Measurements from ENCODE around the gene KAZN. TPM values are rescaled to one million over a fixed set of nuclear protein-coding genes. Genes with fewer than 3 reads are reported as not detected.
"Not testable (repeated sequence)": the region's sequence is repeated elsewhere in the genome, so short reads cannot be mapped to it uniquely, and the experiment has no call there.

Gene KAZN
- total and polyA plus RNA-seq, 9 donors: 5.1 to 17.4 (median 14.3) TPM

- Histone ChIP-seq H3K27me3 (ENCODE audit: control insufficient read depth, insufficient read depth, low read length) (no peaks in the 10 kb centered on the region), H3K27ac (ENCODE audit: low read length) (no peak overlapping the region), H3K4me3 (ENCODE audit: low read length) (no peak overlapping the region), H3K4me1 (ENCODE audit: control insufficient read depth, insufficient read depth, low read length) (peaks cover 10% of the 10 kb centered on the region), H3K9me3 (replicated peaks; ENCODE audit: control insufficient read depth, low read depth, low read length) (no peaks in the 10 kb centered on the region), H3K36me3 (ENCODE audit: control insufficient read depth, insufficient read depth, low read length) (peaks cover 8% of the 10 kb centered on the region)
- DNase-seq: no peak
- WGBS (ENCODE audit: insufficient coverage): 83% methylated on average over 1 of the region's 3 CpGs
These were observed 436.8 kb downstream of the KAZN start for GRCh38 chr1:15035236-15035635.

DNA sequence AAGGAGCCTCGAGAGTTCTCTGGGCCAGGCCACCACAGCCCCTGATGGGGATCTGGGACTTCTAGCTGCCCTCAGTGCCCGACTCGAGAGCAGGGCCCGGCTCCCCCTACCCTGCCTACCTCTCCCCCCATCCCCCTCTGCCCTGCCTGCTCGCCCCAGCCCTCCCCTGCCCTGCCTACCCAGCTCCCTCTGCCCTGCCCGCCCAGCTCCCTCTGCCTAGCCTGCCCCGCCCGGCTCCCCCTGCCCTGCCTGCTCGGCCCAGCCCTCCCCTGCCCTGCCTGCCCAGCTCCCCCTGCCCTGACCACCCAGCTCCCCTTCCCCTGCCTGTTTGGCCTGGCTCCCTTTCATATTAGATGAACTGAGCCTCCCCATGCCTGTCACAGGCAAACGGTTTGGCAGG, 437.6 kb downstream of the KAZN start:
- DNase-seq: no peak
- Histone ChIP-seq H3K4me3 (ENCODE audit: low read length) (no peak overlapping the region), H3K27me3 (ENCODE audit: control insufficient read depth, insufficient read depth, low read length) (no peaks in the 10 kb centered on the region), H3K9me3 (replicated peaks; ENCODE audit: control insufficient read depth, low read depth, low read length) (no peaks in the 10 kb centered on the region), H3K36me3 (ENCODE audit: control insufficient read depth, insufficient read depth, low read length) (peaks cover 9% of the 10 kb centered on the region), H3K27ac (ENCODE audit: low read length) (no peak overlapping the region), H3K4me1 (ENCODE audit: control insufficient read depth, insufficient read depth, low read length) (peaks cover 2% of the 10 kb centered on the region)
- WGBS (ENCODE audit: insufficient coverage): 42% methylated on average over 2 of the region's 10 CpGs

- Histone ChIP-seq H3K27me3 (ENCODE audit: control insufficient read depth, insufficient read depth, low read length) (no peaks in the 10 kb centered on the region), H3K4me3 (ENCODE audit: low read length) (no peak overlapping the region), H3K36me3 (ENCODE audit: control insufficient read depth, insufficient read depth, low read length) (peaks cover 14% of the 10 kb centered on the region), H3K27ac (ENCODE audit: low read length) (no peak overlapping the region), H3K4me1 (ENCODE audit: control insufficient read depth, insufficient read depth, low read length) (peaks cover 4% of the 10 kb centered on the region), H3K9me3 (replicated peaks; ENCODE audit: control insufficient read depth, low read depth, low read length) (no peaks in the 10 kb centered on the region)
- 100% methylated on average over 1 of the region's 7 CpGs for WGBS (ENCODE audit: insufficient coverage)
- DNase-seq: no peak
These were observed 439.9 kb downstream of the KAZN start for GRCh38 chr1:15038232-15039016.

DNA sequence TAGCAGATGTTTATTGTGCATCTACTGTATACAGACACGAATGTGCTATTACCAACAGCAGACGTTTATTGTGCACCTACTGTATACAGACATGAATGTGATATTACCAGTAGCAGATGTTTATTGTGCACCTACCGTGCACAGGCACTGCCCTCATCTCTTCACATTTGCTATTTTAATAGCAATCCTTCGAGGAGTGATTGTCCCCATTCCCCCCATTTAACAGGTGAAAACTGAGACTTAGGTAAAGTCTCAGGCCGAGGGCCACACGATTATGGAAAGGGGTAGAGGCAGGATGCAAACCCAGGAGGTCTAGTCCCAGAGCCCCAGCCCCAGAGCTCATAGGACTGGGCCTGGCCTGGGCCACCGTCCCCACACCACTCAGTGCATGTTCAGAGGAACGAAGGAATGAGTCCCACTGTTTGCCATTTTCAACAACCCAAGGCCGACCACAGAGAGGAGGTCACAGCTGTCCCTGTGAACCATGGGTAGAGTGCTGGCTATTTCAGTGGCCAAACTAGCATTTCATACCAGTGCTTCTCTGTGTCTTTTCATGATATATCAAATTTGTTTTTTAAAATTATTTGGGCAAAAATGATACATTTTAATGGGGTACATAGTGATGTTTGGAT, 440.6 kb downstream of the KAZN start:
- no peak for DNase-seq
- peaks cover 4% of the 10 kb centered on the region for H3K4me1 ChIP-seq (ENCODE audit: control insufficient read depth, insufficient read depth, low read length)
- H3K27ac ChIP-seq (ENCODE audit: low read length): no peak overlapping the region
- H3K9me3 ChIP-seq (replicated peaks; ENCODE audit: control insufficient read depth, low read depth, low read length): no peaks in the 10 kb centered on the region
- H3K36me3 ChIP-seq (ENCODE audit: control insufficient read depth, insufficient read depth, low read length): peaks cover 18% of the 10 kb centered on the region
- no peaks in the 10 kb centered on the region for H3K27me3 ChIP-seq (ENCODE audit: control insufficient read depth, insufficient read depth, low read length)
- no peak overlapping the region for H3K4me3 ChIP-seq (ENCODE audit: low read length)
- WGBS (ENCODE audit: insufficient coverage): 75% methylated on average over 4 of the region's 9 CpGs

DNA sequence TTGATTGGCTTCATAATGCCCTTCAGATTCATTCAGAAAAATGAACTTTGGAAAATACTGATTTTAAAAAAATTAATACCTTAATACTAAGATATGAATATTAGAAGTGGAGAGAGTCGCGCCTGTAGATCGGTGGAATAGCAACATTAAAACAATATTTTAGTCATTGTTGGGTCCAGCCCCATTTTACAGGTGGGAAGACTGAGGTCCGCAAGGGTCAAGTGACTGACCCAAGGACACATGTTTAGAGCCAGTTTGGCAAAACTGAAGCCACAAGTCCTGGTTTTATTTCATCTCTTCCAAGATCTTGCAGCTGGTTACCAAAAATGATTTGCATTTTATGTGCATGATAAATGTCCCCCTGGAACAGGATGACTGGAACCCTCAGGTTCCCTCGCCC, 441.4 kb downstream of the KAZN start:
- Histone ChIP-seq H3K27ac (ENCODE audit: low read length) (no peak overlapping the region), H3K36me3 (ENCODE audit: control insufficient read depth, insufficient read depth, low read length) (peaks cover 20% of the 10 kb centered on the region), H3K27me3 (ENCODE audit: control insufficient read depth, insufficient read depth, low read length) (no peaks in the 10 kb centered on the region), H3K4me3 (ENCODE audit: low read length) (no peak overlapping the region), H3K9me3 (replicated peaks; ENCODE audit: control insufficient read depth, low read depth, low read length) (no peaks in the 10 kb centered on the region), H3K4me1 (ENCODE audit: control insufficient read depth, insufficient read depth, low read length) (peaks cover 4% of the 10 kb centered on the region)
- WGBS (ENCODE audit: insufficient coverage): 100% methylated on average over 1 of the region's 5 CpGs
- DNase-seq: no peak

DNA sequence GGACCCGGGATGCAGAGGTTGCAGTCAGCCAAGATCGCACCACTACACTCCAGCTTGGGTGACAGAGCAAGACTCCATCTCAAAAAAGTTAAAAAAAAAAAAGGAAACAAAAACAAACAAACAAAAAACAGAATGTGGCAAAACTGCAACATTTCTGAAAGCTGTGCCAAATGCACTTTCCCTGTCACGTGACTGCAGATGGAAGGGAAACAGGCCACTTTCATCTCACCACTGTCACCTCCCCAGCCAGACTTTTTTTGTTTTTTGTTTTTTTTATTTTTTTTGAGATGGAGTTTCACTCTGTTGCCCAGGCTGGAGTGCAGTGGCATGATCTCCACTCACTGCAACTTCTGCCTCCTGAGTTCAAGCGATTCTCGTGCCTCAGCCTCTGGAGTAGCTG, 442.2 kb downstream of the KAZN start:
- no CpG with 5 or more reads among the region's 5 CpGs for WGBS (ENCODE audit: insufficient coverage)
- H3K4me3 ChIP-seq (ENCODE audit: low read length); H3K4me1 ChIP-seq (ENCODE audit: control insufficient read depth, insufficient read depth, low read length); DNase-seq; H3K9me3 ChIP-seq (replicated peaks; ENCODE audit: control insufficient read depth, low read depth, low read length); H3K27ac ChIP-seq (ENCODE audit: low read length); H3K27me3 ChIP-seq (ENCODE audit: control insufficient read depth, insufficient read depth, low read length): not testable (repeated sequence)
- H3K36me3 ChIP-seq (ENCODE audit: control insufficient read depth, insufficient read depth, low read length): peaks cover 18% of the 10 kb centered on the region

- Histone ChIP-seq H3K27me3 (ENCODE audit: control insufficient read depth, insufficient read depth, low read length) (no peaks in the 10 kb centered on the region), H3K27ac (ENCODE audit: low read length) (no peak overlapping the region), H3K36me3 (ENCODE audit: control insufficient read depth, insufficient read depth, low read length) (peaks cover 18% of the 10 kb centered on the region), H3K9me3 (replicated peaks; ENCODE audit: control insufficient read depth, low read depth, low read length) (no peaks in the 10 kb centered on the region), H3K4me1 (ENCODE audit: control insufficient read depth, insufficient read depth, low read length) (peaks cover 4% of the 10 kb centered on the region), H3K4me3 (ENCODE audit: low read length) (no peak overlapping the region)
- no peak for DNase-seq
- 78% methylated on average over 8 of the region's 8 CpGs for WGBS (ENCODE audit: insufficient coverage)
These were observed 444.4 kb downstream of the KAZN start for GRCh38 chr1:15042866-15043265.

DNA sequence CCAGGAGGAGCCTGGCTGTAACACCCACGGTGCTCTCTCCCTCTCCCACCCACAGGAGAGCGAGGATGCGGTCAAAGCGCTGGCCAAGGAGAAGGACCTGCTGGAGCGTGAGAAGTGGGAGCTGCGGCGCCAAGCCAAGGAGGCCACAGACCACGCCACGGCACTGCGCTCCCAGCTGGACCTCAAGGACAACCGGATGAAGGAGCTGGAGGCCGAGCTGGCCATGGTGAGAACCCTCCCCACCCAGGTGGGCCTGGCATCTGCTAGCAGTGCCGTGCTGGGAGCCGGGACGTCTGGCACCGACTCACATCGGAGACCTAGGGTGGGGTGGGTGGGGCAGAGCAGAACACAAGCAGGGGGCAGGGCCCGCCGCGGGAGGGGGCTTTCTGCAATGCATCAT, 445.4 kb downstream of the KAZN start:
- H3K27ac ChIP-seq (ENCODE audit: low read length): no peak overlapping the region
- H3K4me1 ChIP-seq (ENCODE audit: control insufficient read depth, insufficient read depth, low read length): peaks cover 4% of the 10 kb centered on the region
- no peaks in the 10 kb centered on the region for H3K9me3 ChIP-seq (replicated peaks; ENCODE audit: control insufficient read depth, low read depth, low read length)
- no peak for DNase-seq
- no peaks in the 10 kb centered on the region for H3K27me3 ChIP-seq (ENCODE audit: control insufficient read depth, insufficient read depth, low read length)
- H3K36me3 ChIP-seq (ENCODE audit: control insufficient read depth, insufficient read depth, low read length): peaks cover 18% of the 10 kb centered on the region
- 89% methylated on average over 7 of the region's 20 CpGs for WGBS (ENCODE audit: insufficient coverage)
- no peak overlapping the region for H3K4me3 ChIP-seq (ENCODE audit: low read length)

- Histone ChIP-seq H3K4me1 (ENCODE audit: control insufficient read depth, insufficient read depth, low read length) (peaks cover 4% of the 10 kb centered on the region), H3K27me3 (ENCODE audit: control insufficient read depth, insufficient read depth, low read length) (no peaks in the 10 kb centered on the region), H3K36me3 (ENCODE audit: control insufficient read depth, insufficient read depth, low read length) (peaks cover 18% of the 10 kb centered on the region), H3K4me3 (ENCODE audit: low read length) (no peak overlapping the region), H3K9me3 (replicated peaks; ENCODE audit: control insufficient read depth, low read depth, low read length) (no peaks in the 10 kb centered on the region), H3K27ac (ENCODE audit: low read length) (no peak overlapping the region)
- WGBS (ENCODE audit: insufficient coverage): 92% methylated on average over 5 of the region's 7 CpGs
- no peak for DNase-seq
These were observed 446.6 kb downstream of the KAZN start for GRCh38 chr1:15045123-15045522.

DNA sequence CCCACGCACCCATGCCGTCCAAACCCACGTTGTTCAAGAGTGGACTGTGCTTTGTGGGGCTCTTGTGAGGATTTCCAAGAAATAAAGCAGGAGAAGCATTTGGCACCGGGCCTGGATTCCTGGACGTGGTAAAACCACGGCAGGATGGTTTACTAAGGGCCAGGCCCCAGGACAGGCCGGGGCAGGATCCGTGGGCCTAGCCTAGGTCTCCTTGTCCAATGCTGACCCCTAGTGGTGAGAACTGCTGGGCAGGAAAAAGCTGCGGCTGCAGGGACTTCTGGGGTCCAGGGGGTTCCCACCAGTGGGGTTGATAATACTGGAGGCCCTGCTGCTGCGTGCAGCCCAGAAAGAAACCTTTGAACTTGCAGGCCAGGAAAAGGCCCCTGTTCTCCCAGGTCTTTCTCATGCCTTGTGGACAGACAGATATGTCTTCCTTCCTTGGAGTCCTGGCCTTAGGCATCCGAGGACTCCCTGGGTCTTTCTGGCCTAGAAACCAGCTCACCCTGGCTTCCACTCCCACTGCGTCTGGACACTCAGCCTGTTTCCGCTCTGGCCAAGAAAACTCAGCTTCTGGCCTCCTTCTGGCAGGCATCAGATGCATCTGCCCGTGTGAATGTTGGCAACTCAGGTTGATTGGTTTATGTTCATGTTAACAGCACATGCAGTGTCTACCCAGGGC, 448.1 kb downstream of the KAZN start:
- no peak overlapping the region for H3K4me3 ChIP-seq (ENCODE audit: low read length)
- WGBS (ENCODE audit: insufficient coverage): 37% methylated on average over 9 of the region's 14 CpGs

More for the DNA sequence above, 448.1 kb downstream of the KAZN start:
- no peak overlapping the region for H3K27ac ChIP-seq (ENCODE audit: low read length)
- H3K36me3 ChIP-seq (ENCODE audit: control insufficient read depth, insufficient read depth, low read length): peaks cover 21% of the 10 kb centered on the region
- H3K4me1 ChIP-seq (ENCODE audit: control insufficient read depth, insufficient read depth, low read length): peaks cover 4% of the 10 kb centered on the region
- peak; percentile 78 for DNase-seq
- no peaks in the 10 kb centered on the region for H3K27me3 ChIP-seq (ENCODE audit: control insufficient read depth, insufficient read depth, low read length)
- no peaks in the 10 kb centered on the region for H3K9me3 ChIP-seq (replicated peaks; ENCODE audit: control insufficient read depth, low read depth, low read length)
